HuH-7 (cell line): ENCODE results near the gene ENGASE.
A peak's percentile ranks its signal among the peaks of the same experiment; 100 is the strongest.

Source experiments
- DNase-seq: peaks from one replicate; pipeline ENCODE4 v3.0.0; 2011; ENCODE audit warnings: low spot score

The ENGASE gene

GRCh38 chr17:79080761-79081290 is 6.2 kb downstream of the ENGASE start:
- no peak for DNase-seq

GRCh38 chr17:79081571-79082276 is 7.1 kb downstream of the ENGASE start:
- DNase-seq = no peak

- peak; percentile 91 for DNase-seq
These were observed 7.9 kb downstream of the ENGASE start for GRCh38 chr17:79082311-79083190.

- no peak for DNase-seq
These were observed 8.8 kb downstream of the ENGASE start for GRCh38 chr17:79083191-79083971.

- no peak for DNase-seq
These were observed 9.9 kb downstream of the ENGASE start for GRCh38 chr17:79084291-79085153.

- no peak for DNase-seq
These were observed 10.7 kb downstream of the ENGASE start for GRCh38 chr17:79085154-79085920.

- DNase-seq = no peak
These were observed 11.4 kb downstream of the ENGASE start for GRCh38 chr17:79085921-79086551.

GRCh38 chr17:79086609-79087427 is 12.2 kb downstream of the ENGASE start:
- DNase-seq = no peak

- DNase-seq = peak; percentile 98
These were observed 13.0 kb downstream of the ENGASE start for GRCh38 chr17:79087428-79088143.

- DNase-seq = no peak
These were observed 13.8 kb downstream of the ENGASE start for GRCh38 chr17:79088247-79088996.

- no peak for DNase-seq
These were observed 14.3 kb downstream of the ENGASE start for GRCh38 chr17:79088997-79089328.

GRCh38 chr17:79089720-79090442 is 15.3 kb downstream of the ENGASE start:
- no peak for DNase-seq

GRCh38 chr17:79090443-79091225 is 16.0 kb downstream of the ENGASE start:
- no peak for DNase-seq

GRCh38 chr17:79091226-79091670 is 16.6 kb downstream of the ENGASE start:
- no peak for DNase-seq

GRCh38 chr17:79092567-79092966 is 17.9 kb downstream of the ENGASE start:
- DNase-seq = no peak

GRCh38 chr17:79093270-79093669 is 18.6 kb downstream of the ENGASE start:
- DNase-seq = no peak
